Liver (tissue), 9 donors: ENCODE results near the gene GRID1. TPM values are rescaled to one million over a fixed set of nuclear protein-coding genes. Genes with fewer than 3 reads are reported as not detected.

Experiments
- DNase-seq: peaks from one replicate; pipeline ENCODE4 v3.0.0-alpha.2; 2017; ENCODE audit warnings: low spot score
- H3K27ac ChIP-seq, 2 donors: one replicate each; pipeline ENCODE4 v1.7.0; 2013; ENCODE audit warnings: inconsistent platforms in 2 of 2, low read length in 2 of 2, control low read depth in 1 of 2, low read depth in 1 of 2, mild to moderate bottlenecking in 1 of 2
- H3K27me3 ChIP-seq, 4 donors: one replicate each; pipeline versions ENCODE4 v1.6.1 to v1.7.0; 2013; ENCODE audit warnings: low read length in 3 of 4, inconsistent platforms in 1 of 4, mild to moderate bottlenecking in 1 of 4, moderate library complexity in 1 of 4; ENCODE audit not compliant: control insufficient read depth in 4 of 4, insufficient read depth in 4 of 4
- H3K36me3 ChIP-seq, 4 donors: one replicate each; pipeline versions ENCODE4 v1.6.1 to v1.7.0; 2013; ENCODE audit warnings: low read length in 3 of 4, mild to moderate bottlenecking in 3 of 4, low read depth in 1 of 4, moderate library complexity in 1 of 4; ENCODE audit not compliant: control insufficient read depth in 4 of 4, insufficient read depth in 3 of 4
- H3K4me1 ChIP-seq, 4 donors: one replicate each; pipeline versions ENCODE4 v1.6.1 to v1.7.0; 2013; ENCODE audit warnings: low read length in 3 of 4, mild to moderate bottlenecking in 3 of 4, moderate library complexity in 1 of 4; ENCODE audit not compliant: control insufficient read depth in 4 of 4, insufficient read depth in 4 of 4
- H3K4me3 ChIP-seq, 3 donors: one replicate each; pipeline versions ENCODE4 v1.6.1 to v1.7.0; 2013; ENCODE audit warnings: low read length in 3 of 3, control low read depth in 1 of 3, low read depth in 1 of 3, mild to moderate bottlenecking in 1 of 3
- H3K9ac ChIP-seq, 2 donors: one replicate each; pipeline ENCODE4 v1.7.0; 2013; ENCODE audit warnings: low read length in 2 of 2, mild to moderate bottlenecking in 2 of 2, moderate library complexity in 2 of 2, control low read depth in 1 of 2, low read depth in 1 of 2
- H3K9me3 ChIP-seq, 4 donors: one replicate each; pipeline versions ENCODE4 v1.6.1 to v1.7.0; 2013; ENCODE audit warnings: low read length in 3 of 4; ENCODE audit not compliant: control insufficient read depth in 4 of 4
- CTCF ChIP-seq: fragments of 150-350 bp; IDR thresholded peaks from 2 replicates; pipeline ENCODE4 v1.5.1; 2017; ENCODE audit warnings: improper control_type of control experiment, low read depth, low read length; ENCODE audit not compliant: missing input control
- EGR1 ChIP-seq, 2 donors: IDR thresholded peaks; 2 replicates each; pipeline ENCODE4 v1.6.1; 2016 to 2018; ENCODE audit warnings: antibody characterized with exemption in 2 of 2, low read depth in 2 of 2
- FOXA1 ChIP-seq: IDR thresholded peaks from 2 replicates; pipeline ENCODE4 v1.6.1; 2016; ENCODE audit warnings: antibody characterized with exemption
- FOXA2 ChIP-seq: IDR thresholded peaks from 2 replicates; pipeline ENCODE4 v1.6.1; 2016; ENCODE audit warnings: antibody characterized with exemption
- HNF4A ChIP-seq, 2 donors: conservative IDR thresholded peaks; 2 replicates each; pipeline ENCODE4 v1.6.1; 2016; ENCODE audit warnings: antibody characterized with exemption in 2 of 2, mild to moderate bottlenecking in 2 of 2
- HNF4G ChIP-seq: IDR thresholded peaks from 2 replicates; pipeline ENCODE4 v1.6.1; 2016; ENCODE audit warnings: antibody characterized with exemption
- JUND ChIP-seq, 2 donors: IDR thresholded peaks; 2 replicates each; pipeline ENCODE4 v1.6.1; 2016; ENCODE audit warnings: antibody characterized with exemption in 2 of 2
- RAD21 ChIP-seq, 2 donors: IDR thresholded peaks; 2 replicates each; pipeline ENCODE4 v1.6.1; 2016; ENCODE audit warnings: antibody characterized with exemption in 2 of 2, mild to moderate bottlenecking in 2 of 2
- REST ChIP-seq: IDR thresholded peaks from 2 replicates; pipeline ENCODE4 v1.6.1; 2016; ENCODE audit warnings: antibody characterized with exemption, mild to moderate bottlenecking
- RXRA ChIP-seq, 2 donors: IDR thresholded peaks; 2 replicates each; pipeline ENCODE4 v1.6.1; 2017 to 2018; ENCODE audit warnings: antibody characterized with exemption in 2 of 2, mild to moderate bottlenecking in 1 of 2
- TAF1 ChIP-seq: conservative IDR thresholded peaks from 2 replicates; pipeline ENCODE4 v1.6.1; 2016; ENCODE audit warnings: antibody characterized with exemption, mild to moderate bottlenecking
- WGBS: extraction: QIAGEN DNeasy Blood & Tissue Kit; methylation state at CpG from one replicate; pipeline ENCODE4 v1.1.7; 2013; 5-methylcytosine and 5-hydroxymethylcytosine counted together
- polyA plus RNA-seq, 2 donors: library from polyadenylated mRNA; stranded (reverse) in 1 of 2; unstranded in 1 of 2; fragments of 200-250 nt in 1 of 2; fragments of >200 nt in 1 of 2; fragmentation: Nextera tagmentation in 1 of 2; extraction: Ambion mirVana in 1 of 2; gene quantifications; one replicate each; pipeline versions ENCODE4 v1.2.1 to v1.2.3, GENCODE V29; 2013 to 2015
- total RNA-seq, 2 donors: library from RNA; depleted of rRNA; stranded (reverse); fragments of >200 nt; gene quantifications; one replicate each; pipeline ENCODE4 v1.2.3, GENCODE V29; 2014
- TF ChIP-seq, protein P1 (sequence below): IDR thresholded peaks from 2 replicates; pipeline ENCODE4 v1.6.1; 2016; ENCODE audit warnings: antibody characterized with exemption
- TF ChIP-seq, protein P2 (sequence below): IDR thresholded peaks from 2 replicates; pipeline ENCODE4 v1.6.1; 2016; ENCODE audit warnings: antibody characterized with exemption
- donor health status: healthy.
- donor health status: healthy.
- donor health status: healthy.
- donor health status: healthy.
- donor health status: healthy.

Gene GRID1
- total and polyA plus RNA-seq, 4 donors = 0.09 to 0.17 (median 0.14) TPM; not detected in 1

DNA sequence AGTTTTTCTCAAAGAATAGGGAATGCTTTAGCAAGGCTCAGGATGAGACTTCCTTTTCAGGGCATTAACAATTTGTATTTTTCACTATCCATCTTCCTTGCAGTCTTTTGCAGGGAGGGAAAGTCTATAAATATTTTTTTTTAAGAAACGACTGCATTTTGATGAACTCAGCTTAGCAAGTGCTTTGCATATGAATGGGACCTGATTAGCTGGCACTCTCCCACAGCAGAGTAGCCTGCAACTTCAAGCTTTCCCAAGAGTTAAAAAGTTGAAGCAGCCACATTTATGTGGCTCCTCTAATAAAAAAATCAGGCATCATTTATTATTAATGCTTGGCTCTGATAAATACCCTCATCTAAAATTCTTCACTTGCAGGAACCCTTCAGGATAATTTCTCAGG, 134.0 kb downstream of the GRID1 start:
- Histone ChIP-seq H3K27ac (no peak overlapping the region), H3K4me3 (no peak overlapping the region), H3K4me1 (no peaks in the 10 kb centered on the region), H3K27me3 (no peaks in the 10 kb centered on the region), H3K9ac (no peak overlapping the region), H3K9me3 (no peaks in the 10 kb centered on the region), H3K36me3 (no peaks in the 10 kb centered on the region)
- TF ChIP-seq, protein P1, sequence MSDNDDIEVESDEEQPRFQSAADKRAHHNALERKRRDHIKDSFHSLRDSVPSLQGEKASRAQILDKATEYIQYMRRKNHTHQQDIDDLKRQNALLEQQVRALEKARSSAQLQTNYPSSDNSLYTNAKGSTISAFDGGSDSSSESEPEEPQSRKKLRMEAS = no peak
- TF ChIP-seq TAF1 (no peak), FOXA1 (no peak), REST (no peak), RXRA (IDR thresholded peaks at IDR 0.05) (no peak)
- DNase-seq = no peak
- 21% methylated on average over 1 of the region's 1 CpG for WGBS

GRCh38 chr10:86231796-86232560, 134.6 kb downstream of the GRID1 start:
- no peaks in the 10 kb centered on the region for H3K9me3 ChIP-seq
- DNase-seq = no peak
- 74% methylated on average over 11 of the region's 11 CpGs for WGBS

More at GRCh38 chr10:86231796-86232560, 134.6 kb downstream of the GRID1 start:
- Histone ChIP-seq H3K9ac (no peak overlapping the region), H3K27ac (no peak overlapping the region), H3K27me3 (no peaks in the 10 kb centered on the region), H3K36me3 (no peaks in the 10 kb centered on the region), H3K4me1 (no peaks in the 10 kb centered on the region), H3K4me3 (no peak overlapping the region)
- TF ChIP-seq CTCF = no peak
- no peak for TF ChIP-seq EGR1 (IDR thresholded peaks at IDR 0.05; ENCODE audit: low read depth in 2 of 2)
- TF ChIP-seq JUND (IDR thresholded peaks at IDR 0.05) = no peak
- TF ChIP-seq TAF1 = no peak
- TF ChIP-seq HNF4A (conservative IDR thresholded peaks at IDR 0.05) = no peak
- TF ChIP-seq, protein P2, sequence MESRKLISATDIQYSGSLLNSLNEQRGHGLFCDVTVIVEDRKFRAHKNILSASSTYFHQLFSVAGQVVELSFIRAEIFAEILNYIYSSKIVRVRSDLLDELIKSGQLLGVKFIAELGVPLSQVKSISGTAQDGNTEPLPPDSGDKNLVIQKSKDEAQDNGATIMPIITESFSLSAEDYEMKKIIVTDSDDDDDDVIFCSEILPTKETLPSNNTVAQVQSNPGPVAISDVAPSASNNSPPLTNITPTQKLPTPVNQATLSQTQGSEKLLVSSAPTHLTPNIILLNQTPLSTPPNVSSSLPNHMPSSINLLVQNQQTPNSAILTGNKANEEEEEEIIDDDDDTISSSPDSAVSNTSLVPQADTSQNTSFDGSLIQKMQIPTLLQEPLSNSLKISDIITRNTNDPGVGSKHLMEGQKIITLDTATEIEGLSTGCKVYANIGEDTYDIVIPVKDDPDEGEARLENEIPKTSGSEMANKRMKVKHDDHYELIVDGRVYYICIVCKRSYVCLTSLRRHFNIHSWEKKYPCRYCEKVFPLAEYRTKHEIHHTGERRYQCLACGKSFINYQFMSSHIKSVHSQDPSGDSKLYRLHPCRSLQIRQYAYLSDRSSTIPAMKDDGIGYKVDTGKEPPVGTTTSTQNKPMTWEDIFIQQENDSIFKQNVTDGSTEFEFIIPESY = no peak
- TF ChIP-seq FOXA1 = no peak
- no peak for TF ChIP-seq FOXA2
- TF ChIP-seq RAD21 (IDR thresholded peaks at IDR 0.05) = no peak
- TF ChIP-seq REST = no peak
- TF ChIP-seq HNF4G = no peak
